ENCODE results near the gene COL25A1.
"Not testable (repeated sequence)": the region's sequence is repeated elsewhere in the genome, so short reads cannot be mapped to it uniquely, and the experiment has no call there.

Gene COL25A1

DNA sequence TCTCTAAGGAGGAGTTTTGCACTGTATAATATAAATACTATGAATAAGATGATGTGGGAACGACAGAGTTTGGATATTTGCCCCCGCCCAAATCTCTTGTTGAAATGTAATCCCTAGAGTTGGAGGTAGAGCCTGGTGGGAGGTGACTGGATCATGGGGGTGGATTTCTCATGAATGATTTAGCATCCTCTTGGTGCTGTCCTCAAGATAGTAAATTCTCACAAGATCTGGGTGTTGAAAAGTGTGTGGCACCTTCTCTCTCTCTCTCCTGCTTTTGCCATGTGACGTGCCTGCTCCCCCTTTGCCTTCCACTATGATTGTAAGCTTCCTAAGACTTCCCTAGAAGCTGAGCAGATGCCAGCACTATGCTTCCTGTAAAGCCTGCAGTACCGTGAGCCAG is 298.0 kb downstream of the COL25A1 start:
- no peak for DNase-seq

DNA sequence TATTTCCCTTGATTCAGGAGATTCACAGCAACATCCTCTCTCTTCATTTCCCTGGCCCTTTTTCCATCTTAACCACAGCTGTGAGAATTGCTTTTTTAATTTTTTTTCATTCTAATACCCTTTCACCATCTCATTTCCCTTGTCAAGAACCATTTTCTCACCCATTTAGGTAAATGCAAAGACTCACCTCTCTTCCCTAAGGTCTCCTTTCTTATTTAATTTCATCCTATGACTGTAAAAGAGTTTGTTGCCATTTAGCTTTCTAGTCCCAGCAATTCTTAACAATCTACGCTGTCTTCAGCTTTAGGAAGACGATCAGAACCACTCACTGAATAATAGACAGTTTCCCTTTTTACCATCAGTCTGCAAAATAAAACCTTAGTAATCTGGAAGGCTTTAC is 298.5 kb downstream of the COL25A1 start:
- no peak for DNase-seq

DNA sequence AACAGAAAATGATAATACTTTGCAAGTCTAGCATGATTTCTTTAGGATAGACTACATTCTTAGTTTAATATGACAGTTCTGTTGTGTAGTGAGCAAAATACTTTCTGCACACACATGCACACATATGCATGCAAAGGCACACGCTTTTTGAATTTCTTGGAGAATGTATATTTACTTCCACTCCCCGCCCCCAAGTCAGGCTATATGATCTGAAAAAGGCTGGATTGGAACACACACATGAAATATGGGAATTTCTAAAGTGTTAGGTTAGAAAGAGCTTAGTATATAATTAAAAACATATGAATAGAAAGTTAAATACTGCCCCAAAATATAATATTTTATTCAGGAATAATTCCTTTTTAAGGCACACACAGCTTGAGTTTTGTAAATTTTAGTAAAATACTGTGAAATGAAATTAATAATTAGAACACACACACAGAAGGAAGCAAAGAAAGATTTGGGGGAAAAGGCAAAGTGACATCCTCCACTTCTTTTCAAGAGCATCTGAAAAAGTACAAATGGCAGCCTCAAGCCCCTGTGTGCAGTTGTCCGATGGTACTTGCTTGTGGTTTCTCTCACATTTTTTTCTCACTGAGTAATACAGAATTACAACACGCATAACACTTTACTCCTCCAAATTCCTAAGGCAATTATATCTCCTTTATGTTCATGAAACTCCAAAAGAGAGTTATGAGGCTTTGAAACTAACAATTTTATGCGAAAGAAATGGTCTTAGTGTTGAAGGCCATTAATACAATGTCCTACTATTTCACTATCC is 310.7 kb downstream of the COL25A1 start:
- DNase-seq: no peak

DNA sequence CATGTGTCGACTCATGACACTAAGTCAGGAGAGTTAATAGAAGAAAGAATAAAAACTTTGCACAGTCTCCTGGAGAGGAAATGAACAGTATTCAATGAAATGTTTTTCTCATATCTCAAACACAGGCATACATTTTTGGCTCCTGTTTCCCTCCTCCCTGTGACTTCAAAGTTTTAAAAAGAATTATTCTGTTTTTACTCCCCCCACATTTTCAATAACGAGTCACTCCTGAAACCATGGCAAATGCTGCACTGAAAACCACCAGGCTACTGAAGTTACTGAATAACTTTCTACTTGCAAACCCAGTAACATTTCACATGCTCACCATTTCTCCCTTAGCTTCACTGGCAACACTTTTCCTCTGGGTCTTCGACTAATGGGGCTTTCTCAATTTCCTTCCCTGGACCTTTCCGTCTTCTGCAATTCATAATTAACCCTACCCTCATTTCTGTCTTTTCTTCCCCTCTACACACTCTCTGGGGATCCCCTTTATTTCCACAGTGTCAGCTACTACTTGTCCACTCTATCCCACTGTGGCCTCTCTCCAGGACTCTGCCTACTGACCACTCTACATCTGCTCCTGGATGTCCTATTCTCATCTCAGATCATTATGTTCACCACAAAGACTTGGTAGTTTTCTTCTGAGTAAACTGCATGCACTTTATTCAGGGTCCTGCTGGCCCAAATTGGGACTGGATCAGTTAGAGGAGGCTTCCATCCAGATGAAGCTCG is 313.8 kb downstream of the COL25A1 start:
- DNase-seq: no peak

DNA sequence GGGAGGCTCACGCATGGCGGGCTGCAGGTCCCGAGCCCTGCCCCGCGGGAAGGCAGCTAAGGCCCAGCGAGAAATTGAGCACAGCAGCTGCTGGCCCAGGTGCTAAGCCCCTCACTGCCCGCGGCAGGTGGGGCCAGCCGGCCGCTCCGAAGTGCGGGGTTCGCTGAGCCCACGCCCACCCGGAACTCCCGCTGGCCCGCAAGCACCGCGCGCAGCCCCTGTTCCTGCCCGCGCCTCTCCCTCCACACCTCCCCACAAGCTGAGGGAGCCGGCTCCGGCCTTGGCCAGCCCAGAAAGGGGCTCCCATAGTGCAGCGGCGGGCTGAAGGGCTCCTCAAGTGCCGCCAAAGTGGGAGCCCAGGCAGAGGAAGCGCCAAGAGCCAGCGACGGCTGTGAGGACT is 318.0 kb downstream of the COL25A1 start:
- DNase-seq: not testable (repeated sequence)

DNA sequence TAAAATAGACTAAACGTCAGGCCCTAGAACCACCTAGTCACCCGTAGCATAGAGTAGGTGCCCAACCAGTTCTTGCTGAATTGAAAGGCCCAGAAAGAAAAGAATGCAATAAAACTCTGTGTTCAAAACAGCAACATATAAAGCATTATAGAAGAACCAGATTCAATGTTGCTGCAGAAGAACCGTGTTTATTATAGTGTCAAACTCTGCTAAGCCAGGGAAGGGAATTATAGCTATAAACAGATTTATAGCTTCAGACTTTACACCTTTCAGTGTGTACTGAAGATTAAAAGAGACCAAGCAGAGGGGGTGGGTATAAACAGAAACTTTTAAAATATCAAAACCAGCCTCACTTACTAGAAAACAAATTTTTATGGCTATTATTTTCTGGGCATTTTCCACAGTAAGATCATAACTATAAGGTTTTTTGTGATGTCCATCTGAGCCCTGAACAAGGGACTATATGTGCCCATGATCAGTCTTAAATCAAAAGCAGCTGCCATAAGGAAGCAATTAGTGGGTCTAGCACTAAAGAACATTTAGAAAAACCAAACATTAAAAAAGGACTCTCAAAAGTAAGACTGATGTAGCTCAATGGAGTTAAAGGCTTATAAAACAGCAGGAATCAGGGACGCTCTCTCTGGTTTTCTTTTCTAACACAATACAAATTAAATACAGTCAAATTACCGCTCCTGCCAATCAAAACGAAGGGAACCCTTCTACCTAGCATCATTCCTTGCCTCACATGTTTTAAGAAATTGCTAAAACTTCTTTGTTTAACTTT is 319.9 kb downstream of the COL25A1 start:
- no peak for DNase-seq

DNA sequence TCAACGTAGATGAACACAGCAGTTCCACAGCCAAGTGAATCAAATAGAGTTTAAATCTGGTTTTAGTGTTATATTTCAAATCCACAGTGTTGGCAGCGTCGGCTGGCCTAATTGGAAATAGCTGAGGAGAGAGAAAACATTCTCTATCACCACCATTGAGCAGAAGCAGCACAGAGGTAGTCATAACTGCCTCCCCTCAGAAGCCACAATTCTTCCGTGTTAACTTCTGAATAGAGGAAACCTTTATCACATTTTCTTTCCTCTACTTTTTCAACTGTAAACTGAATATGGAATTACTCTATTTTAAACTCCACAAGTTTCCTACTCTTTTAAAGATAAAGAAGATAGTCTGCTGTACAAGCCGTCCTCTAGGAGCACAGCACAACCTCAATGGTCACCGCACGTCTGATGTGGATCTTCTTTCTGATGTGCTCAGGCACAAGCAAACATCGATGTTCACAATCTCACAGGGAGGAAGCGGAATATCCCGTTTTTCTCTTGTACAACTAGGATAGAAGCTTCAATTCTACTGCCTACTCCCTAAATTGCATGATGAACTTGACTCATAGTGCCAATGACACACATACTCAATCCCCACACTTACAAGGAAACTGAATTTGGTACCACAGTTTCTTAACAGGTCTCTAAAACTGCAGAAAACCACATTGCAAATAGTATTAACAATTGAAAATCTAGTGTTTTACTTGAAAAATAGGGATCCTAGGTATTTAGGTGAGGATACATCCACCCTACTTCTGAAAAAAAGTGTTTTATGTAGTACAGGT is 321.8 kb downstream of the COL25A1 start:
- DNase-seq: no peak

DNA sequence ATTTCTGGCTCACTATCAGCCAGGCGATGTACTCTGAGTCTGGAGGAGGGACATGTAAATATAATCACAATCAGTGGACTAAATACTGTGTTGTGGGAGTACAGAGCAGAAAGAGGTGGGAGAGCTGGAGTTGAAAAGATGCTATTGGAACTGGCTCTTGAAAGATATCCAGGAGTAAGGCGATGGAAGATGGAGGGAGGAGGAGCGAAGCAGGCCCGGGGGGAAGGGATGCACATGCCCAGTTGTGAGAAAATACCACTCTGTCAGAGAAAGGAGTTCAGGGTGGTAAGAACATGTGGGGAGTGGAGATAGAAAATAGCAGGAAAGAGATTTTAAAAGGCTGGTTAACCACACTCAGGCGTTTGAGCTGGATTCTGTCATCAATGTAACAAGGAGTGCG is 322.7 kb downstream of the COL25A1 start:
- DNase-seq: no peak

DNA sequence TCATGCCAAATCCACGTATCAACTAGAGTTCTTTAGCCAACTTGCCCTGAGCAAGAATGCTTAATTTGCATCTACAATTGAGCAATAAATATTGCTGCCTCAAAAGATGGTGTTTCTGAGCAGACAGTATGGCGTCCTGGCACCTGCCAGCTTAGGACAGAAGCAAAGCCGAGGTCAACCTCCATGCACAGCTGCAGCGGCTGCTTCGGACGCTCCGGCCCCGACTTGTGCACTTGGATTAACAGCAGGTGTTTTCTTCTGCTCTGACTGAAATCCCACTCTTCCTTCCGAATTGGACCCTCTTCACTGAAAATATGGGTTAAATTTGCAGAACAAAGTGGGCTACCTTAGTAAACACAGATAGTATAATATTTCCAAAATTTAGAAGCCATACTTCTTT is 324.4 kb downstream of the COL25A1 start:
- DNase-seq: no peak

DNA sequence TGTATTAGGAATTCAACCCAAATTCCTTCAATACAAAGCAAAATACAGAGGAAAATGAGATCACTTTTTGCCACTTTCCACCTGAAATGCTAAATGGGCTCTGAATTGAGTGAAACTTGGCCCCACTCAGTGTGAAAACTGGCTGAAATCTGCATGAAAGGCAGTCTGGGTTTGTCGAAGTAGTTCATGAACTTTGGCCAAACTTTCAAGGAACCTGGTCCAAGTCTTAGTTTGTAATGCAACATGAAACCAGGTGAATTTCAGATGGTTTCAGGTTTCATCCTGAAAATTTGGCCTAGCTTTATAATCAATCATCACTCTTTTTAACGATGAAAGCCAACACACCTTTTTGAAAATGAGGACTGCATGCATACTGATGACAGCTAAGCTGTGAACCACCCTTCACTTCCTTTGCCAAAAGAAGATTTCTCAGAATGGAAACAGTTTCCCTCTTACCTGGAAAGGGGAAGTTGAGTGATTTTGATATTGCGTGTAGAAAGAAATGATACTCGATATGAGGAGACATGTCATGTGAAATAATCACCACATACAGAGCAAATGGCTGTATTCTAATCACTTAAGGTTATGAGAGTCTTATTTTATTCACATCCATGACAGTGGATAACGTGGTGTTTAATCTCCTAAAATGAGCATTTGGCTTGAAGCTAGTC is 329.7 kb downstream of the COL25A1 start:
- DNase-seq: no peak

DNA sequence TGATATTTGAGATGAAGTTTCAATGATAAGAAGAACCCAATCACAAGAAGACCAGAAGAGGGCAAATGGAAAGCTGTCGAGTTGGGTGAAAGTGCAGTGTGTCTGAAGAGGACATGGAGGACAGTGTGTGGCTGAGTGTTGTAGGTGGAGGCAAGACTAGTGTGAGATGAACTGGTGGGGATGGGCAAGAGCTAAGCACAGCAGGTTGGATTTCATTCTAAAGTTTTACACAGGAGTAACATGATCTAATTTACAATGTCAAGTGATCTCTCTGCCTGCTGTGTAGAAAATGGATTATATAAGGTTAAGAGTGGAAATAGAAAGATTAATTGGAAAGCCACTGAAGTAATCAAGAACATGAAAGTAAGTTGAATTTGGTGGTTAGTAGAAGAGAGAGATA is 331.0 kb downstream of the COL25A1 start:
- DNase-seq: no peak

DNA sequence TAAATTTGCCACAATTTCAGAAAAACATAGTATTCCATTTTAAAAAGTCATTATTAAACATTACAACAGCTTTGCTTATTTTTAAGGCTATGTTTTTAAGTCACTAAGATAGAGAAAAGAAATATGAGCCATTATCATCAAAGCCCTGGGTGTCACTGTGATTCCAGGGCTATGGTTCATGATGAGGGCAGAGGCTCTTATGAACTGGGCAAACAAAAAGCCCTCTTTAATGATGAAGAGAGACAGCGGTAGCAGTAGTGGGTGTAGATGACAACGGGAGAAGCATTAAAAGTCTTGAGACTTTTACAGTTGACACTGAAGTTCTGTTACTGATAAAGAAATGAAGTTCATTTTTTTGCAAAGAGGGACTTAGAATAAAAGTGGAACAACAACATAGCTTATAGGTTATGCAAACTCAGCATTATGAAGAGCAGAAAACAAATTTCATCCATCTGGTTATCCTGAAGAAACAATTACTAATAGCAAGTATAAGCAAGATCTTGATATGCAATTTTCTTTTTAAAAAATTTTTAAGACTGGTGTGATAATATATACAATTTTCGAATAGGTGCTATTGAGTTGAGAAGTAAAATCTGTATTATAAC is 336.9 kb downstream of the COL25A1 start:
- DNase-seq: no peak

DNA sequence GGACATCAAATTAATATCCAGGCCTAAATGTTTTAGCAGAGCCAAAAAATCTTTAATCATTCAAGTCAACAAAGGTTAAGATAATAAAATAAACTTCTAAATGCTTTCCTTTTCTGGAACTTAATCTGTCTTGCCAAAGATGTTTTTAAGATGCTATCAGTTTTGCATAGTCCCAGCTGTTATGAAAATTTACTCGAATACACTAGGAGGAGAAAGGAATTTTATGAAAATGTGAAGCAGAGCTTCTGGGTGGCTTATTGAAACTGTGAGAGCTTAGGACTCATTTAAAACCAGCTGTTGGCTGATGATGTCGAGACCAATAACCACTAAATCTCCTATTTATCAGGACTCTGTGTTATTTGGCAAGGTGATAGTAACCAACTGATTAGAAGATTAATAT is 337.4 kb downstream of the COL25A1 start:
- DNase-seq: no peak

DNA sequence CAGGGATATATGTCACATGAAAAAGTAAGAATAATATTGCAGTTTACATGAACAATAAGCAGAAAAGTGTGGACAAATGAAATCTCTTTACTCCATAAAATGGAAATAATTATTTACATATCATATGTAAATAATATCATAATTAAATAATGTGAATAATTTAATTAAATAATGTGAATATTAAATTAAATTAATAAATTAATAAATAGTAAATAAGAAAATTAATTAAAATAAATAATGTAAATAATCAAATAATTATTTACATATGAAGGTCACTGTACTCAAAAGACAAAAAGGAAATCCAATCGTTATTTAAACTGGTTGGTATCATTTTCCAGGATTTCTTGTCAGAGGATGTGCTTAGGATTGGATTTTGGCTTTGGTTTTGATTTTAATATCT is 338.5 kb downstream of the COL25A1 start:
- no peak for DNase-seq

DNA sequence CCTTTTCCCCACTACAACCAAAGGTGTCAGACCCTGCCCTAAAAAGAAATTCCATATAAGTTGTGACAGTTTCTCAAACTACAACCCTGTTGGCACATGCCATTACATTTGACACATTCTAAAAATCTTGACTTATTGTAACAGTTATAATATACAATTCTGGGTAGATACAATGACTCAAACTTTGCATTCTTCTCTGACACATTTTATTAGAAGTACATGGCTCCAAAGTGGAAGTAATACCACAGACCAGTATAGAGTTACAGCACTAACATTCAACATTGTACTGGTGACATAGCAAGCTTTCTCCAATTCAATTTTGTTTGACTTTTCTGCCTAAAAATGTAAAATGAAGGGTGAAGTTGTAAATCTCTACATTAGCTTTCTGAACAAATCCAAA is 343.0 kb downstream of the COL25A1 start:
- DNase-seq: no peak

DNA sequence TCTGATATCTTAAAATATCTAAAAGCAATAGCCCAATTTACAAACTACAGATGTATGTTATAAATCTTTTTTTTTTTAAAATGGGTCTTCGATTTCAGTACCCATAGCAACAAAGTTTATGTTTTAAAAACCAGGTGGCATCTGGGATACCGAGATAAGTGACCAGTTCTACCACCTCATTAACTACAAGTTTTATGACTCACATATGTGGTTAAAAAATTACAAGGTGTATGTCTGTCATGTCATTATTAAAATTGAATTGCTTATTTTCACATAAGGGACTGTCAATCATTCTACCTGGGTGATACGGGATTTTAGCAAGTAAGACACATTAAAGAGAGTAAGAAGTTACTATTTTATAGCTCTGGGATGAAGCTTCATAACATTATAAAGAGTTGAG is 347.6 kb downstream of the COL25A1 start:
- no peak for DNase-seq

DNA sequence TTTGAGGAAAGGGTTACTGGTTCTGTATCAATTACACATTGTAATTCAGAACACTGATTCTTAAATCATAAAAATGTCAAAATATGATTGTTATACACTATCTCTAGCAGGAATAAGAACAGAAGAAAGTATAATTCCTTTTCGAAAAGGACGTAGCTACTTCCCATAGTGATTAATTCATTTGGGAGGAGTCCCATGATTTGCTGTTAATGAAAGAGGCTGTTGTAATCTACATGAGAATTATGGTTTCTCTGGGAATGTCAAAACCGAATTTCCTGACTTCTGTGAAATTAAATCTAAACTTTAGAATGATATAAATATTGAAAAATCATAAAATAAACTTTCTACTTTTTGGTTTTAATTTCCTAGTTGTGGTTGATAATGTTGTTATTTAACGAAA is 348.5 kb downstream of the COL25A1 start:
- no peak for DNase-seq

DNA sequence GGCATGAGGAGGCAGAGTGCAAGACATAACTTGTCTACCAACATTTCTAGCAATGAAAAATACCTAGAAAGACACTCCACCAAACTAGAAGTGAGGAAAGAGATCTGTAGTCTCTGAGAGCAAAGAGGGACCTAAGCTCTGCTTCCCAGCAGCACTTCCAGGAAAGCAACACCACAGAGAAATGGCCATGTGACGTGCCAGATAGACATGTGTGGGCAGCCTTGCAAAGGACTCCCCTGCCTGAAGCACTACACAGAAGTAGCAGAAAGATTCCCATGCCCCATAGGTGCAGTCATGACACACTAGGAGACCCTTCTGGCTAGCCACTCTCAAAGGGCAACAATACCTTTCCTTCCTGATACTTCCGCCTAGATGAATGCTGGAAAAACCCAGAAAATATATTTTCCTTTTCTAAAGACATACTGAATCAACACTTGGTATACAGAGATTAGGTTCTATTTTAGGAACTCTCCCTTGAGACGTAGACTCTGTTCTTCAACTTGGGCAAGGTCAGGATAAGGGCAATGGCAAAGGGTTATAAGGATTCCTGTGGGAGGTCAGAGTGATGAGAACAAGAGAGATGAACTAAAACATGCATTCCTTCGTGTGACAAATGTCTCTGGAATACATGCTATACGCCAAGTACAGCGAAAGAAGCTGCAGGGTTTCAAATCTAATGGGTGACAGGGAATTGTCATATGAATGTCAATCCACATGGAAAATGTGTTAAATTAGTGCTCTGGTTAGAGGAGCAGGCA is 352.1 kb downstream of the COL25A1 start:
- DNase-seq: no peak

DNA sequence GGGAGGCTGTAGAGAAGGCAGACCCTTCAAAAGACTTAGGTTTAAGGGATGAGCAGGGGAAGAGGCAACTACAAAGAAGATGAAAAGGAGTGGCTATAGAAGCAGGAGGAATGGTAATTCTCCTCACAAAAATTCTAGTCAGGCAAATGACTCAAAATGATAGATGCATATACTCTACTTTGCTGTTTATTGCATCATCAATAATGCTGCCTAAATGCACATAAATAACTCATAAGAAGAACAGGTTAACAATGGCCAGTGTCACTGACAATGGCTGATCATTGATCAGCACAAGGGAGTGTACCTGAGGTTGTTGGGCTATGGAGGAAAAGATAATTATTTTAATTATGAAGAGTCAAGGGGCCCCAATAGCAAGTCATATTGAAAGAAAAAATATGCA is 354.9 kb downstream of the COL25A1 start:
- DNase-seq: no peak

DNA sequence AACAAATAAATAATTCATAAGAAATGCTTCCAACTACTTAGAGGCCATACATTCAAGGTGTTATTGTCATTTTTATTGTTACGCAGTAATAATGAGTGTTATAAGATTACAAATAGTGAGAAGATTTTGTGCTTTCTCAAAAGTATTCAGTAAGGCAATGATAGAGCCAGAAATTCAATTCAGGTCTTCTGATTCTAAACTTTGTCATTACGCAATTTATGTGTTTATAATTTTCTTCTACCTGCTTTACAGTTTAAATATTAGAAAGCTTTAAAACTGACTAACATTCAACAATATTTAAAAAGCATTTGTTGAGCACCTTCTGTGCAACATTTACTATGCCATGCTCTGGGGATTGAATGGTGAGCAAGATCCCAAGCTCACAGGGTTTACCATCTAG is 356.2 kb downstream of the COL25A1 start:
- DNase-seq: no peak

DNA sequence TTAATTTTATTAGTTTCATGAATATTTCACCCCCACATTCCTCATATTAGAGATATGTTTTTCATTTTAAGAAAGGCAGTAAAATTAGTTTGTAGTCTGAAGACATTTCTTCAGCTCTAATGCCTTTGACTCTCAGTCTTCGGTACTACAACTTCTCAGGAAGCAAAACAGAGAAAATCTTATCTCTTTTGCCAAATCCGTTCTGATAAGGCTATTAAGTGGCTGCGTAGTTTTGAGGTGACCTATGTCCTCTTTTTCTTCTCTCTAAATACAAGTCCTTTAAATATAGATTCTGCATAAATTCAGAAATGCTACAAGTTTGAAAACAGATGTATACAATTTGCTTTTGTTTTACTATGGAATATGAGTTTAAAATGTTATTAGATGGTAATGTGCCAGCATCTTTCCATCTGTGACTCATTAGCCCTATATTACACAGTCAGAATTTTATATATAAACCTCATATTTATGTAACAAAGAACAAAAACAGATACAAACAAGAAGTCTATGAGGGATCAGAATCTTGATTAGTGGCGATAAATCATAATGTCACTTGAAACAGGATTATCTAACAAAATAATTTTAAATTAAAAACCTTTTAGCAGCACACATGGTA is 358.4 kb downstream of the COL25A1 start:
- no peak for DNase-seq

Measured in SHP77 treated with DMSO at 0.1 percent for 48 hours (cell line).